Body of pancreas (tissue), 4 donors: ENCODE data around the gene CR2.
"Not testable (repeated sequence)": the region's sequence is repeated elsewhere in the genome, so short reads cannot be mapped to it uniquely, and the experiment has no call there.

ENCODE experiments used
- POLR2A ChIP-seq, 3 donors: fragments of 450-650 bp; IDR thresholded peaks; one replicate each; pipeline ENCODE4 v1.6.1; 2016; ENCODE audit warnings: antibody characterized with exemption in 3 of 3, mild to moderate bottlenecking in 2 of 3
- TF ChIP-seq, protein P1 (sequence below), 7 experiments: fragments of 450-650 bp in 4 of 7; fragments of 200-600 bp in 3 of 7; sonication (generic) in 3 of 7; IDR thresholded peaks; one replicate each; pipeline ENCODE4 v1.5.1; 2016 to 2019; ENCODE audit warnings: antibody characterized with exemption in 7 of 7

GRCh38 chr1:207520400-207521345, 66.5 kb downstream of the CR2 start:
- TF ChIP-seq, protein P1, sequence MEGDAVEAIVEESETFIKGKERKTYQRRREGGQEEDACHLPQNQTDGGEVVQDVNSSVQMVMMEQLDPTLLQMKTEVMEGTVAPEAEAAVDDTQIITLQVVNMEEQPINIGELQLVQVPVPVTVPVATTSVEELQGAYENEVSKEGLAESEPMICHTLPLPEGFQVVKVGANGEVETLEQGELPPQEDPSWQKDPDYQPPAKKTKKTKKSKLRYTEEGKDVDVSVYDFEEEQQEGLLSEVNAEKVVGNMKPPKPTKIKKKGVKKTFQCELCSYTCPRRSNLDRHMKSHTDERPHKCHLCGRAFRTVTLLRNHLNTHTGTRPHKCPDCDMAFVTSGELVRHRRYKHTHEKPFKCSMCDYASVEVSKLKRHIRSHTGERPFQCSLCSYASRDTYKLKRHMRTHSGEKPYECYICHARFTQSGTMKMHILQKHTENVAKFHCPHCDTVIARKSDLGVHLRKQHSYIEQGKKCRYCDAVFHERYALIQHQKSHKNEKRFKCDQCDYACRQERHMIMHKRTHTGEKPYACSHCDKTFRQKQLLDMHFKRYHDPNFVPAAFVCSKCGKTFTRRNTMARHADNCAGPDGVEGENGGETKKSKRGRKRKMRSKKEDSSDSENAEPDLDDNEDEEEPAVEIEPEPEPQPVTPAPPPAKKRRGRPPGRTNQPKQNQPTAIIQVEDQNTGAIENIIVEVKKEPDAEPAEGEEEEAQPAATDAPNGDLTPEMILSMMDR (IDR thresholded peaks at IDR 0.05) = not testable (repeated sequence)
- not testable (repeated sequence) for TF ChIP-seq POLR2A (IDR thresholded peaks at IDR 0.05)
